Activated gamma-delta T cell treated with Interleukin-2 at 50 U/mL for 16 hours (primary cell): ENCODE data around the gene SLC39A13.

Experiments used
- DNase-seq: peaks from one replicate; pipeline ENCODE4 v3.0.0-alpha.2; 2020

SLC39A13 gene

GRCh38 chr11:47461876-47462275, 53.5 kb downstream of the SLC39A13 start:
- DNase-seq: no peak

- DNase-seq: no peak
Measured at GRCh38 chr11:47464483-47464882, 56.1 kb downstream of the SLC39A13 start.
